Cardiac fibroblast (primary cell): ENCODE data around the gene LRPAP1.
A peak's percentile ranks its signal among the peaks of the same experiment; 100 is the strongest.
"Not testable (repeated sequence)": the region's sequence is repeated elsewhere in the genome, so short reads cannot be mapped to it uniquely, and the experiment has no call there.

ENCODE experiments used
- DNase-seq, 2 donors: peaks; one replicate each; pipeline versions ENCODE4 v3.0.0 to v3.0.0-alpha.2; 2010; ENCODE audit warnings: low read depth in 2 of 2
- H3K4me3 ChIP-seq, 2 donors: replicated peaks in 1 of 2; 1 replicate in 1 of 2; 2 replicates in 1 of 2; pipeline ENCODE4 v1.5.1; 2011; ENCODE audit warnings: low read depth in 2 of 2, low read length in 2 of 2, mild to moderate bottlenecking in 2 of 2, moderate library complexity in 1 of 2
- TF ChIP-seq, protein P1 (sequence below): IDR thresholded peaks from one replicate; pipeline ENCODE4 v1.5.1; 2011; ENCODE audit warnings: low read depth, mild to moderate bottlenecking, low read length, inconsistent platforms

LRPAP1 gene, protein sequence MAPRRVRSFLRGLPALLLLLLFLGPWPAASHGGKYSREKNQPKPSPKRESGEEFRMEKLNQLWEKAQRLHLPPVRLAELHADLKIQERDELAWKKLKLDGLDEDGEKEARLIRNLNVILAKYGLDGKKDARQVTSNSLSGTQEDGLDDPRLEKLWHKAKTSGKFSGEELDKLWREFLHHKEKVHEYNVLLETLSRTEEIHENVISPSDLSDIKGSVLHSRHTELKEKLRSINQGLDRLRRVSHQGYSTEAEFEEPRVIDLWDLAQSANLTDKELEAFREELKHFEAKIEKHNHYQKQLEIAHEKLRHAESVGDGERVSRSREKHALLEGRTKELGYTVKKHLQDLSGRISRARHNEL

GRCh38 chr4:3531879-3532750 is at the start of gene LRPAP1:
Gene LRPAP1 (minus strand): TSS chr4:3532422. CDS start chr4:3532412, 10 bp downstream.
- peak within 1 kb of the TSS; percentile 89 to 94 for H3K4me3 ChIP-seq
- TF ChIP-seq, protein P1, sequence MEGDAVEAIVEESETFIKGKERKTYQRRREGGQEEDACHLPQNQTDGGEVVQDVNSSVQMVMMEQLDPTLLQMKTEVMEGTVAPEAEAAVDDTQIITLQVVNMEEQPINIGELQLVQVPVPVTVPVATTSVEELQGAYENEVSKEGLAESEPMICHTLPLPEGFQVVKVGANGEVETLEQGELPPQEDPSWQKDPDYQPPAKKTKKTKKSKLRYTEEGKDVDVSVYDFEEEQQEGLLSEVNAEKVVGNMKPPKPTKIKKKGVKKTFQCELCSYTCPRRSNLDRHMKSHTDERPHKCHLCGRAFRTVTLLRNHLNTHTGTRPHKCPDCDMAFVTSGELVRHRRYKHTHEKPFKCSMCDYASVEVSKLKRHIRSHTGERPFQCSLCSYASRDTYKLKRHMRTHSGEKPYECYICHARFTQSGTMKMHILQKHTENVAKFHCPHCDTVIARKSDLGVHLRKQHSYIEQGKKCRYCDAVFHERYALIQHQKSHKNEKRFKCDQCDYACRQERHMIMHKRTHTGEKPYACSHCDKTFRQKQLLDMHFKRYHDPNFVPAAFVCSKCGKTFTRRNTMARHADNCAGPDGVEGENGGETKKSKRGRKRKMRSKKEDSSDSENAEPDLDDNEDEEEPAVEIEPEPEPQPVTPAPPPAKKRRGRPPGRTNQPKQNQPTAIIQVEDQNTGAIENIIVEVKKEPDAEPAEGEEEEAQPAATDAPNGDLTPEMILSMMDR, result no peak
- peak; percentile 88 to 93 for DNase-seq

GRCh38 chr4:3581334-3582090 is 49.3 kb upstream of the LRPAP1 start:
- DNase-seq, H3K4me3 ChIP-seq: not testable (repeated sequence)

DNA sequence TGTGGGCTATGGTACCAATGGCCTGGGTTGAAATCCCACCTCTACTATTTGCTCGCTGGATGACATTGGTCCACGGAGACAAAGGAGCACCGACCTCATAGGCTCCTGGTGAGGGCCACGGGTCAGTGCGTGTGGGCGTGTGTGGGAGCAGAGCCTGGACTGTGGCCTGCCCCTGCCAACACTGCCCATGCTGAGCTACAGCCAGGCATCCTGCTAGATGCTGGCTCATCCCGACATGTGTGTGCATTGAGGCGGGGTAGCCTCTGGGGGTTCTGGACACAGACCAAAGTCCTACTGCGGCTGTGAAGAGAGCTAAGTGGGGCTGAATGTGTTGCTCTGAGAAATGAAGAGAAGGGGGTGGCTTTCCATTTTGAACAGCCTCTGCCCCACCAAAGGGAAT is 48.6 kb upstream of the LRPAP1 start:
- H3K4me3 ChIP-seq, DNase-seq: not testable (repeated sequence)

DNA sequence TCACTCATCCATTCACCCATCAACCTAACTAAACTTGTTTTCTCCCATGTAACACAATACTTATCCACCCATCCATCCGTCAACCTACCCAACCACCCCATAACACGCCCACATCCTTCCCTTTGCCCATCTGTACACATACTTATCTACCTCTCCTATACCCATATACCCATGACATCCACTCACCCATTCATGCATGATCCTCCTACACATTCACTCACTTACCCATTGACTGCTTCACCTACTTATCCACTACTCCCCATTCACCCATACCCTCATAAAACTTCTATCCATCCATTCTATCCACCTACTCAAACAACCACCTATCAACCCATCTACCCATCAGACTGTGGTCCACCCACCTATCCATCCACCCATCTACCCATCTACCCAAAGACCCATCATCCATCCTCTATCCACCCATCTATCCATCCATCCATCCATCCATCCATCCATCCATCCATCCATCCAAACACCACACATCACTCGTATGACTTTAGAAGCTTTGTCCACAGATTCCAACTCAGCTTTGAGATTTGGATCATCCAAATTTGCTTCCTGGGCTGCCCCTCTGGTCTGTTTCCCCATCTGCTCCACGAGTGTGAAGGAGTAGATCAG is 46.4 kb upstream of the LRPAP1 start:
- DNase-seq, H3K4me3 ChIP-seq: not testable (repeated sequence)

- not testable (repeated sequence) for DNase-seq, H3K4me3 ChIP-seq
Observed at GRCh38 chr4:3578052-3578451, 45.8 kb upstream of the LRPAP1 start.

DNA sequence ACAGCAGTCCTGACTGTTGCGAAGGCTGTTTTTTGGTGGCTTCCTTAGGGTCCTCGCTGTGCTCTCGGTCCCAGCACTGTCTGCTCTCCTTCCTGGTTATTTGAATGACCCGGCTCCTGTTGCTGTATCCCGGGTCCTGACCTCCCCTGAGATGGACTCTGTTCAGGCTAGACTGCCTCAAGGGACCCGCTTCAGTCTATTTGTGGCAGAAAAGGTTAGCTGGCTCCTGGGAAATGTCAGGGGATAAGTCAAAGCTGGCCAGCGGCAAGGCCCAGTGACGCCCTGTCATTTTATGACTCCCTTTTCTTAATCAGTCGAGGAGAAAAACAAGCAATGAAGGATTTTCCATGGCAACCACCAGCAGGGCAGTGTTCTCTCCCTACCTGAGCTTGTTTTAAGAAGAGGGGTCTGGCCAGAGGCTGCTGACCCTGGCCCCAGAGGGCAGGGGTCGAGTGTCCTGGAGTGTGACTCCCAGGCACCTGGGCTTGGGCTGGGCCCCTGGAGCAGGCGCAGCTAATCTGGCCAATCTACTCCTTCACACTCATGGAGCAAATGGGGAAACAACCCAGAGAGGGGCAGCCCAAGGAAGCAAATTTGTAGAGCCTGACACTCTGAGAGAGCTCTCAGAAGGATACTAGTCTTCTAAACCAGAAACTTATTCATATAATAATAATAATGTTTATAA is 45.1 kb upstream of the LRPAP1 start:
- not testable (repeated sequence) for H3K4me3 ChIP-seq, DNase-seq

DNA sequence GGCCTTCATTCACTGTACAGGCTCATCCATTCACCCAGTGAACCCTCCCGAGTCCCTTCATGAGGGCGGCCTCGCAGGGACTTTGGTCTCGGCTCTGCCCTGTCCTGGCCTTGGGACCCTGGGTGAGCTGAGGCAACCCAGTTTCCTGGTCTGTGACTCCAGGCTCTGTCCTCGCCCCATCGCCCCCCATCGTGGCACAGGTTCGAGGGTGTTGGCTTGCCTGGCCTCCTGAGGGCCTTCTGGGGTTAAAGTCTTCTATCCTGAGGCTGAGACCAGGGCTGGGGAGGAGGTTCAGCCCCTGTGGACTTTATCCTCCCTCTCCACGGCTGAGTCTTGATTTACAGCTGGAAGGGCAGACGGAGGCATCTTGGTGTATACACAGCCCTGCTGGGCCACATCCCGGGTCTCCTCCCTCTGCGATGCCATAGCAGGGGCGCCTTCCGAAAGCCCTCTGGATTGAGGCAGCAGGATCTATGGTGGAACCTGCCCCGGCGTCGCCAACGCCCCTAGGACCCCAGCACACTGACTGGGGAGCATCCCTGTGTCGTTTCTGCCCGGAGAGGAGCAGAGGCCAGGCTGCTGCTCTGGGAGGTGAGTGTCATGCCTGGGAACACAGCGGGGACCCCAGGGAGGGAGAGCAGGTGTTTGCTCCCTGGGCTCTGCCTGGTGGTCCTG is 44.4 kb upstream of the LRPAP1 start:
- not testable (repeated sequence) for DNase-seq, H3K4me3 ChIP-seq

DNA sequence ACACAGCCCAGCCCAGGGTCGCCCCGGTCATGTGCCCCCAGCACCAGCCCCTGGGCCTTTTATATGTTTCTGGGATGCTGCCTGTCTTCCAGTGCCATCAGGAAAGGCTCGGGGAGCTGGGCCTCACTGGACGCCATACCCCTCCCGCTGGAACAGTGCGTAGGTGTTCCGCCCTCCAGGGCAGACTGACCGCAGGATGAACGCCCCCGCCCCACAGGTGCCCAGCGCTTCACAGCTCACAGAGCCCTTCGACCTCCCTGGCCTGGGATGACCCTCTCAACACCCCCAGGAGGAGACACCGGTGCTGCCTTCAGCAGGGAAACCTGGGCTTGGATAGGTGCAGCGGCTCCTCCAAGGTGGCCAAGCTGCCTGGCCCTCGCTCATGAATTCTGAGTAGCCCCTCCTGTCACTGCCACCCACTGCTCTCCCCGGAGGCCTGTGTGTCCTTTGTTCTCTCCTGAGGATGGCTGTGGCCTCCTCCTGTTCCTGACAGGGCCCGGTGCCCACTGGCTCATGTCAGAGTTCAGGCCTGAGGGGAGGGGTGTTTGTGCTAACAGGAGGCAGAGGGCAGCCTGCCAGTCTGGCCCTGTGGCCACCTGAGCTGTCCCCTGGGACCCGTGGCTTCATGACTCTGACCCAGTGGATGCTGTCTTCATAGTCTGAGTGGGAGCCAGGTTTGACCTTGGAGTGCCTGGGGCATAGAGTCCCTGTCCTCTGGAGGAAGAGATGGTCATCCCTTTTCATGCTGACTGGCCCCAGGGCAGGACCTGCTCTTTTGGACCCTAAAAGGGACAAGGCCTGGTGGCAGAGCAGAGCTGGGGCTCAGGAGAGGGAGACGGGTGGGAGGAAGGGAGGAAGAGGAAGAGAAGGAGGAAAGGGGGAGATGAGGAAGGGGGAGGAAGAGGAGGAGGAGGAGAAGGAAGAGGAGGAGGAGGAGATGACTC is 43.5 kb upstream of the LRPAP1 start:
- DNase-seq, H3K4me3 ChIP-seq: not testable (repeated sequence)

DNA sequence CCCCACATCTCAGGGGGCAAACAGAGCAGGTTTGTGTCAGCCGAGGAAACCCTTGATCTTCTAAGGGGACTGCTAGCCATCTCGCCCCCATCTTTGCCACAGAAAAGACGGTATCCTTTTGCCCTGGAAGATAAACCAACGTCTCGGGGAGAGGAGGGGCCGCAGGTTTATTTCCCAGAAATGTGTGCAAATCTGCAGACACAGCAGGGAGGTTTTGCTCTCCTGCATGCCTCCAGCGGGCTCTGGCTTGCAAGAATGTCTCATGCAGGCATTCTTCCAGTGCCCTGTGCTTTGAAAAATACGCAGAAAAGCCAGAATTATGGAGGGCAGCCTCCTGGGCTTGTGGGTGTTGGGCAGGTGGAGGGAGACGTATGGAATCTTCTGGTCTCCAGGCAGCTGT is 42.6 kb upstream of the LRPAP1 start:
- not testable (repeated sequence) for H3K4me3 ChIP-seq, DNase-seq

GRCh38 chr4:3574346-3574745 is 42.1 kb upstream of the LRPAP1 start:
- not testable (repeated sequence) for H3K4me3 ChIP-seq, DNase-seq
